GM12872 (cell line): ENCODE measurements around the gene MTERF2.

ENCODE experiments used
- TF ChIP-seq, protein P1 (sequence below): IDR thresholded peaks from 3 replicates; pipeline ENCODE4 v1.5.1; 2011; ENCODE audit warnings: low read depth, mild to moderate bottlenecking, low read length, moderate library complexity; ENCODE audit not compliant: insufficient read depth

MTERF2 gene

DNA sequence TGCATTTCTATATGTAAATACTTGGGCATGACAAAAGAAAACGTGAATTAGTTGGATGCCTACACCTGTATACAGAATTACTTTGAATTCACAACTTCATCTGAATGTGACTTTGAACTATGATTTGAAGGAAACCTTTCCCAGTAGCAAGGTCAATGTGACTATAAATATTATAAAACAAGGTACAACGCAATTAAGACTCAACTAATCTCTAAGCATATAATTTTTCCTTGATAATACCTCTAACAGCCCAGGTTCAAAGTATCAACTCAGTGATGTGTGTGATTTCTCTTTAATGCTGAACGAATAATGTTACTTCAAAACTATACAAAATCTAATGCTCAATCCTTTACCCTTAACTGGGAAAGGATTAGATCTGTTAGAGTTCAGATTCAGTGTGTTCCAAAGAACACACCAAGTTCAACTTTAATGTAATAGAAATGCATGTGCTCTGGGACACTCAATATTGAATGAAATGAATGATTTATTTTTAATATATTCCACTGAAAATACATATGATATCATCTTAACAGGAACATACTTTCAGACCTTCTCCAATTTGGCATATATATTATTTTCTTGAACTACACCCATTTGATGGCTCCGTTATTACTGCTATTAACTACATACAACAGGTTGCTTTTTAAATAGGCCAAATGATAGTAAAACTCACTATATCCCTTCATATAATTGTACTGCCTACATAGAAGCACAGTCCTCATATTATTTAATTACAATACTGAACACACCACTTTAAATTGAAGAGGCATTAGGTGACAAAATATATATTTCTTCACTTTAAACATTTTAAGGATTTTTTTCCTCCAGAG lies 40.1 kb upstream of the MTERF2 start:
- TF ChIP-seq, protein P1, sequence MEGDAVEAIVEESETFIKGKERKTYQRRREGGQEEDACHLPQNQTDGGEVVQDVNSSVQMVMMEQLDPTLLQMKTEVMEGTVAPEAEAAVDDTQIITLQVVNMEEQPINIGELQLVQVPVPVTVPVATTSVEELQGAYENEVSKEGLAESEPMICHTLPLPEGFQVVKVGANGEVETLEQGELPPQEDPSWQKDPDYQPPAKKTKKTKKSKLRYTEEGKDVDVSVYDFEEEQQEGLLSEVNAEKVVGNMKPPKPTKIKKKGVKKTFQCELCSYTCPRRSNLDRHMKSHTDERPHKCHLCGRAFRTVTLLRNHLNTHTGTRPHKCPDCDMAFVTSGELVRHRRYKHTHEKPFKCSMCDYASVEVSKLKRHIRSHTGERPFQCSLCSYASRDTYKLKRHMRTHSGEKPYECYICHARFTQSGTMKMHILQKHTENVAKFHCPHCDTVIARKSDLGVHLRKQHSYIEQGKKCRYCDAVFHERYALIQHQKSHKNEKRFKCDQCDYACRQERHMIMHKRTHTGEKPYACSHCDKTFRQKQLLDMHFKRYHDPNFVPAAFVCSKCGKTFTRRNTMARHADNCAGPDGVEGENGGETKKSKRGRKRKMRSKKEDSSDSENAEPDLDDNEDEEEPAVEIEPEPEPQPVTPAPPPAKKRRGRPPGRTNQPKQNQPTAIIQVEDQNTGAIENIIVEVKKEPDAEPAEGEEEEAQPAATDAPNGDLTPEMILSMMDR = no peak

DNA sequence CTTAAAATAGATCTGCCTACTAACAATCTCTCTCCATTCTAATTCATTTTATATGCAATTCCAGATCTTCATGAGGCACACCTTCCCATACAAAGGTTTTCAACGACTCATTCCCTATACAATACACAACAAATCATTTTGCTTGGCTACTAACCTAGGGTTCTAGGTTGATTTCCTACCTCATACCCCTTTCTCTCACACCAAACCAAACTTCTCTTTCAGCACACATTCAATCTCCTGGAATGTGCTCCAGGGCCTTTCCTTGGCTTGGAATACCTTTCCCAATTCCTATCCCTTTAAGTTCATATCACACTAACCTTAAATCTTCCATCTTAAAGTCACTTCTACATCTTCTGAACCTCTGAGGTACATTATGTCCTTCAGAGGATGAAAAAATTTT lies 38.7 kb upstream of the MTERF2 start:
- TF ChIP-seq, protein P1 = no peak

DNA sequence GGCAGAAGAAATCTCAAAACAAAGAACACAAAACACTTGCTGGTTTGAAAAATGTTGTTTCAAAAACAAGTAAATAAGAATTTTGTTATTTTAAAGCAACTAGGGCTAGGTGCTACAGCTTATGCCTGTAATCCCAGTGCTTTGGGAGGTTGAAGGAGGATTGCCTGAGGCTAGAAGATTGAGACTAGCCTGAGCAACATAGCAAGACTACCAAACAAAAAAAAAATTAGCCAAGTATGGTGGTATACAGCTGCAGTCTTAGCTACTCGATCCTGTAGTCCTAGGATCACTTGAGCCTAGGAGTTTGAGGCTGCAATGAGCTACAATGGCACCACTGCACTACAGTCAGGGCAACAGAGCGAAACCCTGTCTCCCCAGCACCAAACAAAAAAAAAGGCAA lies 32.6 kb upstream of the MTERF2 start:
- TF ChIP-seq, protein P1 = no peak

DNA sequence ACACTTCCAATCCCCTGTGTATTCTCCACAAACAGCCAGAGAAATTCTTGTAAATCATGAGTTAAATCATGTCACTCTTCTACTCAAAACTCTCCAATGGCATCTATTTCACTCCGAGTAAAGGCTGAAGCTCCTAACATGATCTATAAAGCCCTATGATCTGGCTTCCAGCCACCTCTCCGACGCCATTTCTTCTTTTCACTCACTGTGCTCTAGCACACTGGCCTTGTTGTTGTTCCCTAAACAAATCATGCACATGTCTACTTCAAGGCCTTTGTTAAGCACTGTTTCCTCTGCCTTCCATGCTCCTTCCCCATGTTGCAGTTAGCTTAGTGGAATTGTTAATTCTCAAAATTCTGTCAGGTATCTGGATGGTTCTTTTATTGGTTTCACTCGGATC lies 30.1 kb upstream of the MTERF2 start:
- TF ChIP-seq, protein P1 = no peak

DNA sequence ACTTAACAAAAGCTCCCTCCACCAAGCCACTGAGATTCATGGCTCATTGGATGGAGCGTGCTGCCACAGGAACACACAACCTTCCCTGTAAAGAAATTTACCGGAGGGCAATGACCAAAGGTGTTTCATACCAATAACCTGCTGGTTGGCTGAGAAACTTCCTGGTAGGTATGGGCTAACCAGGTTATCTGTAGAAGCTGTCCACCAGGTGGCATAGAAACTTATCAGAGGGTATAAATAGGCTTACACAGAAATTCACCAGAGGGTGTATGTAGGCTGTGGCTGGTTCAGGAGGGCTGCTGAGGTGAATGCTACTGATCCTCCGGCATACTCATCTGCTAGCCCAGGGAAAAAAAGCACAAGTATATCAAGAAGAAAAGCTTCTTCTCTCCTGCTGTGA lies 27.1 kb upstream of the MTERF2 start:
- TF ChIP-seq, protein P1 = no peak

DNA sequence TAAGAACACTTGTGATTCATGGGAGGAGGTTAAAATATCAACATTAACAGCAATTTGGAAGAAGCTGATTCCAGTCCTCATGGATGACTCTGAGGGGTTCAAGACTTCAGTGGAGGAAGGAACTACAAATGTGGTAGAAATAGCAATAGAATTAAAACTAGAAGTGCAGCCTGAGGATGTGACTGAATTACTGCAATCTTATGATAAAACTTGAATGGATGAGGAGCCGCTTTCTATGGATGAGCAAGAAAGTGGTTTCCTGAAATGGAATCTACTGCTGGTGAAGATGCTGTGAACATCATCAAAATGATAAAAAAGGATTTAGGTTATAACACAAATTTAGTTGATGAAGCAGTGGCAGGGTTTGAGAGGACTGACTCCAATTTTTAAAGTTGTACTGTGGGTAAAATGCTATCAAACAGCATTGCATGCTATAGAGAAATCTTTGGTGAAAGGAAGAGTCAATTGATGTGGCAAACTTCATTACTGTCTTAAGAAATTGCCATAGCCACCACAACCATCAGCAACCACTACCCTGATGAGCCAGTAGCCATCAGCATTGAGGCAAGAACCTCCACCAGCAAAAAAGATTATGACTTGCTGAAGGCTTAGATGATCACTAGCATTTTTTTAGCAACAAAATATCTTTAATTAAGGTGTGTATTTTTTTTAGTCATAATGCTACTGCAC lies 25.9 kb upstream of the MTERF2 start:
- TF ChIP-seq, protein P1 = no peak

DNA sequence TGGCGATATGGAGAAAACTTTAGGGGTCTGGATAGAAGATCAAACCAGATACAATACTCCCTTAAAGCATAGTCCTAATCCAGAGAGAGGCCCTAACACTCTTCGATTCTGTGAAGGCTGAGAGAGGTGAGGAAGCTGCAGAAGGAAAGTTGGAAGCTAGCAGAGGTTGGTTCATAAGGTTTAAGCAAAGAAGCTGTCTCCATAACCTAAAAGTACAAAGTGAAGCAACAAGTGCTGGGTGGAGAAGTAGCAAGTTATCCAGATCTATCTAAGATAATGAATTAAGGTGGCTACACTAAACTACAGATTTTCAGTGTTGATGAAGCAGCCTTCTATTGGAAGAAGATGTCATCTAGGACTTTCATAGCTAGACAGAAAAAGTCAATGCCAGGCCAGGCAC lies 24.6 kb upstream of the MTERF2 start:
- TF ChIP-seq, protein P1 = no peak
